OCI-LY7 (cell line): ENCODE data around the gene ADARB2. TPM values are rescaled to one million over a fixed set of nuclear protein-coding genes. Genes with fewer than 3 reads are reported as not detected.

Experiments
- BruUV-seq: library from RNA; stranded (reverse); fragments of 400-500 nt; replicated peaks from 2 replicates; lab custom pipeline; 2021; lab: Mats Ljungman, UMichigan
- CTCF ChIA-PET: fragments of 300-600 bp; sonication (Branson Sonifier 250); formaldehyde crosslinking; loops from one replicate; lab custom pipeline; 2022; ENCODE audit warnings: antibody characterized with exemption; ENCODE audit not compliant: unreplicated experiment; lab: Charles Lee
- POLR2A ChIA-PET: fragments of 300-600 bp; sonication (Branson Sonifier 250); formaldehyde crosslinking; loops from one replicate; lab custom pipeline; 2022; ENCODE audit warnings: antibody characterized with exemption; lab: Charles Lee
- DNase-seq: peaks from one replicate; pipeline ENCODE4 v3.0.0-alpha.2; 2015; ENCODE audit warnings: low spot score
- H2AFZ ChIP-seq: fragments of 200-600 bp; sonication (generic), shearing (Covaris generic); 2 replicates; pipeline ENCODE4 v1.6.1; 2014; ENCODE audit warnings: mild to moderate bottlenecking, antibody characterized with exemption, low read length, moderate library complexity
- H3K27ac ChIP-seq: fragments of 200-600 bp; sonication (generic); 2 replicates; pipeline ENCODE4 v1.5.1; 2014; ENCODE audit warnings: mixed run types, low read depth, mild to moderate bottlenecking, moderate library complexity, low read length, inconsistent platforms; ENCODE audit not compliant: poor library complexity, severe bottlenecking
- H3K36me3 ChIP-seq: fragments of 200-600 bp; sonication (generic); 2 replicates; pipeline ENCODE4 v1.6.1; 2014; ENCODE audit warnings: mild to moderate bottlenecking, antibody characterized with exemption, low read length, moderate library complexity, mixed read lengths; ENCODE audit not compliant: insufficient read depth
- H3K4me1 ChIP-seq: fragments of 200-600 bp; sonication (generic); 2 replicates; pipeline ENCODE4 v1.5.1; 2014; ENCODE audit warnings: mild to moderate bottlenecking, low read length; ENCODE audit not compliant: insufficient read depth, poor library complexity, severe bottlenecking
- H3K4me2 ChIP-seq: fragments of 200-600 bp; sonication (generic); 2 replicates; pipeline ENCODE4 v1.6.1; 2014; ENCODE audit warnings: mild to moderate bottlenecking, low read length
- H3K4me3 ChIP-seq: fragments of 200-600 bp; sonication (generic); 2 replicates; pipeline ENCODE4 v1.5.1; 2014; ENCODE audit warnings: mild to moderate bottlenecking, low read depth, low read length; ENCODE audit not compliant: poor library complexity, severe bottlenecking
- H3K79me2 ChIP-seq: fragments of 200-600 bp; sonication (generic); 2 replicates; pipeline ENCODE4 v1.6.1; 2016; ENCODE audit warnings: low read depth, mild to moderate bottlenecking, low read length, moderate library complexity, mixed read lengths; ENCODE audit not compliant: insufficient read depth
- H3K9me2 ChIP-seq: fragments of 200-600 bp; sonication (generic); 2 replicates; pipeline ENCODE4 v1.6.1; 2016; ENCODE audit warnings: mild to moderate bottlenecking, low read length, mixed read lengths; ENCODE audit not compliant: insufficient read depth
- H3K9me3 ChIP-seq: fragments of 200-600 bp; sonication (generic); 2 replicates; pipeline ENCODE4 v1.6.1; 2014; ENCODE audit warnings: mild to moderate bottlenecking, mixed run types, low read length, mixed read lengths
- H4K20me1 ChIP-seq: fragments of 200-600 bp; sonication (generic); 2 replicates; pipeline ENCODE4 v1.6.1; 2014; ENCODE audit warnings: mild to moderate bottlenecking, antibody characterized with exemption, low read length, moderate library complexity, mixed read lengths; ENCODE audit not compliant: insufficient read depth
- EZH2phosphoT487 ChIP-seq: fragments of 200-600 bp; sonication (generic); IDR thresholded peaks from 2 replicates; pipeline ENCODE4 v1.6.1; 2018; ENCODE audit warnings: low read depth, borderline replicate concordance, mild to moderate bottlenecking, mixed run types, antibody characterized with exemption, low read length, moderate library complexity, mixed read lengths
- intact Hi-C: fragments of 100-400 bp; cut with micrococcal nuclease; formaldehyde crosslinking; loops from one replicate; pipeline ENCODE4 v1.10.0; 2022; ENCODE audit not compliant: unreplicated experiment
- total RNA-seq, 2 experiments: library from RNA; depleted of rRNA in 1 of 2; stranded (reverse); fragments of >200 nt in 1 of 2; shearing (Covaris generic) in 1 of 2; gene quantifications; 2 replicates each; pipeline ENCODE4 v1.2.3, GENCODE V29; 2014 to 2022
- TF ChIP-seq, protein P1 (sequence below): fragments of 200-600 bp; sonication (generic); conservative IDR thresholded peaks from 2 replicates; pipeline ENCODE4 v1.5.1; 2014; ENCODE audit warnings: mild to moderate bottlenecking, antibody characterized with exemption, low read length, moderate library complexity, mixed read lengths

ADARB2 gene
- total RNA-seq, 2 experiments from 2014 or later = 0.03 TPM; not detected in 1

DNA sequence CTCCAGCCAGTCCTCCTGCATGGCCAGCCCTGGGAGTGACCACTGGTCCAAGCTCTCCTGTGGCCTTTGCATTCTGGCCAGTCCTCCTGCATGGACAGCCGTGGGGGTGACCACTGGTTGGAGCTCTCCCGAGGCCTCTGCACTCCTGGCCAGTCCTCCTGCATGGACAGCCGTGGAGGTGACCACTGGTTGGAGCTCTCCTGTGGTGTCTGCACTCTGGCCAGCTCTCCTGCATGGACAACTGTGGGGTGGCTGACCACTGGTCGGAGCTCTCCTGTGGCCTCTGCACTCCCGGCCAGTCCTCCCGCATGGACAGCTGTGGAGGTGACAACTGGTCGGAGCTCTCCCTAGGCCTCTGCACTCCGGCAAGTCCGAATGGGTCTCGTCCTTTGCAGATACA is 28.7 kb upstream of the ADARB2 start:
- DNase-seq = no peak
- Histone ChIP-seq H3K9me3 (no peaks in the 10 kb centered on the region), H3K4me2 (no peak overlapping the region), H3K4me1 (no peaks in the 10 kb centered on the region), H3K27ac (no peak overlapping the region), H4K20me1 (no peaks in the 10 kb centered on the region), H3K79me2 (no peaks in the 10 kb centered on the region), H3K9me2 (no peaks in the 10 kb centered on the region), H2AFZ (no peak overlapping the region), H3K4me3 (no peak overlapping the region), H3K36me3 (no peaks in the 10 kb centered on the region)
- intact Hi-C loops = no loop called here
- no peak for TF ChIP-seq EZH2phosphoT487
- TF ChIP-seq, protein P1, sequence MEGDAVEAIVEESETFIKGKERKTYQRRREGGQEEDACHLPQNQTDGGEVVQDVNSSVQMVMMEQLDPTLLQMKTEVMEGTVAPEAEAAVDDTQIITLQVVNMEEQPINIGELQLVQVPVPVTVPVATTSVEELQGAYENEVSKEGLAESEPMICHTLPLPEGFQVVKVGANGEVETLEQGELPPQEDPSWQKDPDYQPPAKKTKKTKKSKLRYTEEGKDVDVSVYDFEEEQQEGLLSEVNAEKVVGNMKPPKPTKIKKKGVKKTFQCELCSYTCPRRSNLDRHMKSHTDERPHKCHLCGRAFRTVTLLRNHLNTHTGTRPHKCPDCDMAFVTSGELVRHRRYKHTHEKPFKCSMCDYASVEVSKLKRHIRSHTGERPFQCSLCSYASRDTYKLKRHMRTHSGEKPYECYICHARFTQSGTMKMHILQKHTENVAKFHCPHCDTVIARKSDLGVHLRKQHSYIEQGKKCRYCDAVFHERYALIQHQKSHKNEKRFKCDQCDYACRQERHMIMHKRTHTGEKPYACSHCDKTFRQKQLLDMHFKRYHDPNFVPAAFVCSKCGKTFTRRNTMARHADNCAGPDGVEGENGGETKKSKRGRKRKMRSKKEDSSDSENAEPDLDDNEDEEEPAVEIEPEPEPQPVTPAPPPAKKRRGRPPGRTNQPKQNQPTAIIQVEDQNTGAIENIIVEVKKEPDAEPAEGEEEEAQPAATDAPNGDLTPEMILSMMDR = no peak
- ChIA-PET POLR2A (no interaction called here), CTCF (no interaction called here)
- no TSS peak for BruUV-seq

DNA sequence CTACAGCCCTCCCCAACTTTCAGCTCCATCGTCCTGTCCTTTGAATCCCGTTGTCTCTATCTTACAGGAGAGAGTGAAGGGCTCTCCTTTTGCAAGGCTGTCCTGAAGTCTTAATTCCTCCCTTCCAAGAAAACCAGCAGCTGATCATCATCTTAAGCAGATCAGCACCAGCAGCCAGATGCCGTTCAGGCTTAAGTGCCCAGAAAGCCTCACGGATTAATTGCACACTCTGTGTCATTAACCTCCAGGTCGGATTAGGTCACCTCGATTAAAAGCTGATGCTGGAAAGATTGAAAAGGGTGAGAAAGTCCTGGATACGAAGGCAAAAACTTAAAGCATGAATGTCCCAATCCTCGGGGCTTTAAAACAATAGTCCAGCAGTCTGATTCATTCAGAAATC is 24.8 kb upstream of the ADARB2 start:
- ChIA-PET POLR2A (no interaction called here), CTCF (no interaction called here)
- H3K4me1 ChIP-seq = no peaks in the 10 kb centered on the region
- intact Hi-C loops = no loop called here
- no peaks in the 10 kb centered on the region for H4K20me1 ChIP-seq
- no peak for DNase-seq
- H3K9me2 ChIP-seq = no peaks in the 10 kb centered on the region
- no peak overlapping the region for H3K4me3 ChIP-seq
- H3K36me3 ChIP-seq = no peaks in the 10 kb centered on the region
- no peak overlapping the region for H3K4me2 ChIP-seq
- H3K27ac ChIP-seq = no peak overlapping the region
- no peak overlapping the region for H2AFZ ChIP-seq
- BruUV-seq = no TSS peak
- H3K9me3 ChIP-seq = no peaks in the 10 kb centered on the region
- TF ChIP-seq, protein P1 = no peak
- TF ChIP-seq EZH2phosphoT487 = no peak
- H3K79me2 ChIP-seq = no peaks in the 10 kb centered on the region

DNA sequence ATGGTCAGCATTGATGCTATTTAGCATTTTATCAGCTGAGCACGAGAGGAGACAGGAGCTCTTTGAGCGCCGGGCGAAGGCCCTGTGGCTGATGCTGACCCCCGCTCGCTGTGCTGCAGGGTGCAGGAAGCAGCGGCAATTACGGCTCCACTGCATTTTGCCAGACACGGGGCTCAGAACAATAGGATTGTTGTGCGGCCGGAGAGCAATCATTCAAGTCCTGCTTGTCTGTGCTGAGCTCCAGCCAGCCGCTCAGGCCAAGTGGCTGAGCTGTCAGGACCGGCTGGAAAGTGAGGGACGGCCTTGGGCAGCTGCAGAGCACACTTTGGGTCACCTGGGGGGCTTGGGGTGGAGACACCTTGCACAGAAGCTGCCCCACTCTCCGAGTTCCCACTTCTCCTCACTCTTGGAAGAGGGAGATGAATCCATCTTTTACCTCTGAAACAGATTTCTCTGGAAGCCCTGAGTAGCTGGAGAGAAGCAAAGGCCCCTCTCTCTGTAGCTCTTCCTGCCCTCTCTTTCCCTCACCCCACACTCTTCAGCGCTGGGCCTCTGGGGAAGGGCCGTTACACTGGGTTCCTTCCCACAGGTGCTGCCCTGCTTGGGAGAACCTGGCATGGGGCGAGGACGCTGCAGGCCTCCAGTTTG is 17.3 kb upstream of the ADARB2 start:
- H3K4me3 ChIP-seq = no peak overlapping the region
- no peaks in the 10 kb centered on the region for H4K20me1 ChIP-seq
- no peak overlapping the region for H3K4me2 ChIP-seq
- H2AFZ ChIP-seq = no peak overlapping the region
- H3K9me2 ChIP-seq = no peaks in the 10 kb centered on the region
- no peak overlapping the region for H3K27ac ChIP-seq
- POLR2A ChIA-PET = no interaction called here
- TF ChIP-seq, protein P1 = no peak
- no peak for TF ChIP-seq EZH2phosphoT487
- CTCF ChIA-PET = no interaction called here
- no peaks in the 10 kb centered on the region for H3K4me1 ChIP-seq
- BruUV-seq = no TSS peak
- no peaks in the 10 kb centered on the region for H3K9me3 ChIP-seq
- no peaks in the 10 kb centered on the region for H3K79me2 ChIP-seq
- DNase-seq = no peak
- intact Hi-C loops = loop anchor here (5.0 kb wide), 1 partner anchor 332 kb away; no protein-coding TSS in a partner anchor
- H3K36me3 ChIP-seq = no peaks in the 10 kb centered on the region
